D341Med (cell line): ENCODE data around the gene RALGAPA2.
"Not testable (repeated sequence)": the region's sequence is repeated elsewhere in the genome, so short reads cannot be mapped to it uniquely, and the experiment has no call there.

Experiments used
- DNase-seq: peaks from one replicate; pipeline ENCODE4 v3.0.0; 2012; ENCODE audit warnings: low spot score

RALGAPA2 gene

DNA sequence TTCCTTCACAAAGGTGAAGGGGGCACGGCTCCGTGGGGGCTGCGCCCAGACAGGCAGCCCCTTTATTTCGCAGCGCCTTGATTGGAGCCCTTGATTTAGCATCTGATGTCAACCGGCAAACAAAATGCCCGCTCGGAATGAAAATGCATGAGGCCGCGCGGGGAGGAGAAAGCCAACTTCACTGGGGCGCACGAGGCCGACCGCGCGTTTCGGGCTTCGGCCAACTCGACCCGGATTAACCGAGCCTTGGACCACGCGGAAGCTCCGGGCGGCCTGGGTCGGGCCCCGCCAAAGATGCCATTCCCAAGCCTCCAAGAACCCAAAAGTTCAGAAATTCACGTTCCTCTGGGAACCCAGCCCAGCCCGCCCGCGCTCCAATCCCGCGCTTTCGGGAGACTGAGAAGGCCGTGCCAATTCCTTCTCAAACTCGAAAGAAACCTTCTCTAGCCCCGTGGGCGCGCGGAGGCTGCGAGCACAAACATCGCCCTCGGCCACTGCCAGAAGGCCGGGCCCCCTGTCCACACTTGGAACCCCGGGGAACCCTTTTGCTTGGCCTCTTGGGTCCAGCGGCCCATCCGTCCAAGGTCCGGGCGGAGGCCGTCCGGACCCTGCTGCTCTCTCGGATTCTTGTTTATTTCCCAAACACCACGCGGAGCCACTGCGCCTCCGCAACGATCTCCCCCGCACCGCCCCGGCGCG, 345.4 kb downstream of the RALGAPA2 start:
- no peak for DNase-seq

DNA sequence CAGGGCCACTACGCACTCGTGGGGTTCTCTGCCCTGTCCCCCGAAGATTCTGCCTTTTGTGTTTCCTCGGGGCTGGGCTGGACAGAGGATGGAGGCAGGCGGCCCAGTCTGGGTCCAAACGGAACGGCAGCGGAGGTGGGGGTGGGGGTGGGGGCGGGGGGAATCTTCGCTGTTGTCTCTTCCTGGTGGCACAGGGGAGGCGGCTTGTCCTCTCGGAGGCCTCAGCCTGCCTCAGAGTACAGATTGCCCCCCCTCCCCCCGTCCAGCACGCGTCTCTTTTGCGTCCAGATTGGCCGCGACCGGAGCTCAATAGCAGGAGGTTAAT, 345.9 kb downstream of the RALGAPA2 start:
- DNase-seq: no peak

DNA sequence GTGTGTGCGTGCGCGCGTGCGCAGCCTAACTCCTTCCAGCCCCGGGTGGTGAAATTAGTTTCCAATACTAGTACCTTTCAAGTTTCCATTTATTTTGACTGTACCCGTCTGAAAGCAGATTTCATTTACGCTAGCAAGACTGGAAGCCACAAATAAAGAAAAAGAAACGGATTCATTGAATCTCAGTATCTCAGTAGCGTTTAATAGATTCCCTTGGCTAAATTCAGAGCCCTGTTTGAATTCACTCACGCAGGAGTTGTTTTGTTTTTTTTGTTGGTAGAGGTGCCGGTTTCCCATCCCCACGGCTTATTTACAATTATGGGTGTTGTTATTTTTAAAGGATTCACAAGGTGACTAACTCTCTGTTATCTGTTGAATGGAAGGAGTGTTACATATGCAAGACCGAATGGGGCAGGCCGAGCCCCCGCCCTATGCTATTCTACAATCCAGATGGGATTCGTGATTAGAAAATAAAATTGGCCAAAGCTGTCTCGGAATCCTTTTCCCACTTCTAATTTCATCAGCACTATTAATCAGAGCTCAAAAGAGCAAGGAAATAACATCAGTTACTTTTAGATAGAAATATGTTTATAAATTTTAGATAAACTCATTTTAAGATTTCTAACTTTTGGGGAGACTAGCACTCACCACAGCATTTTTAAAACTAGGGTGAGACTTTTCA, 346.8 kb downstream of the RALGAPA2 start:
- no peak for DNase-seq

DNA sequence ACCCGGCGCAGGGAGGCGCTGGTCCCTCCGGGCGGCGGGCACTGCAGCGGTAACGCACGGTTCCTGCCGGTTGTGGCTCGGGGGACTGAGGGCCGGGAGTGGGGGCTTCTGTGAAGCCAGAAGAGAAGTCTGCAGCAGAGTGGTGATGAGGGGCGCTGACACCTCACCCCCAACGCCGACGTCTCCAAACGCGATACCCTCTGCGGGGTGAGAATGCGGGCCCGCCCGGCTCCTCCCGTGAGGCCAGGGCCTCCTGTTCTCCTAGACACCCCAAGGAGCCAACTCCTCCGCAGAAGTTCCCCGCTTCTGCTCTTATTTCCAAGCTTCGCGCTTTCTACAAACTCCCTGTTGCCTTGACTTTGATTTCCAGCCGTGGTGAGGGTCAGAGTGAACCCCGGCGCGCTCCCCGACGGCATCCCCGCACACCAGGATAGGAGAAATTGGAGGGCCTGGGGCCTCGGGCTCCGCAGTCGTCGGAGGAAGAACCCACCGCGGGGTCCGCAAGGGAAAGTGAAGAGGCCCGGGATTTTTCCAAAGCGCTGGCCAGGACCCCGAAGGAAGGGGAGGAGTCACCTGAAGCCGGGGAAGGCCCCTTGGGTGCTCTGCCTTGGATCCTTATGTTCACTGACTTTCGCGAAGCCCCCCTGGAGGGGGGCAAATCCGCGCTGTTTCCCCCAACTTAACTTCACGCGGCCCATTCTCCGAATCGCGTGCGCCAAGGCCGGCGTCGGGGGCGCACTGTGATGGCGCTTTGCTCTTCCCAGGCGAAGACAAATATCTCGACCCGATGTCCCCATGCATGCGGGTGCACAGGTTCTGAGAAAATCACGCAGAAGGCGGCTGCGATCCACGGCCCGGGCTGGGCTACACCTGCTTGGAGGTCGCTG, 347.6 kb downstream of the RALGAPA2 start:
- no peak for DNase-seq

DNA sequence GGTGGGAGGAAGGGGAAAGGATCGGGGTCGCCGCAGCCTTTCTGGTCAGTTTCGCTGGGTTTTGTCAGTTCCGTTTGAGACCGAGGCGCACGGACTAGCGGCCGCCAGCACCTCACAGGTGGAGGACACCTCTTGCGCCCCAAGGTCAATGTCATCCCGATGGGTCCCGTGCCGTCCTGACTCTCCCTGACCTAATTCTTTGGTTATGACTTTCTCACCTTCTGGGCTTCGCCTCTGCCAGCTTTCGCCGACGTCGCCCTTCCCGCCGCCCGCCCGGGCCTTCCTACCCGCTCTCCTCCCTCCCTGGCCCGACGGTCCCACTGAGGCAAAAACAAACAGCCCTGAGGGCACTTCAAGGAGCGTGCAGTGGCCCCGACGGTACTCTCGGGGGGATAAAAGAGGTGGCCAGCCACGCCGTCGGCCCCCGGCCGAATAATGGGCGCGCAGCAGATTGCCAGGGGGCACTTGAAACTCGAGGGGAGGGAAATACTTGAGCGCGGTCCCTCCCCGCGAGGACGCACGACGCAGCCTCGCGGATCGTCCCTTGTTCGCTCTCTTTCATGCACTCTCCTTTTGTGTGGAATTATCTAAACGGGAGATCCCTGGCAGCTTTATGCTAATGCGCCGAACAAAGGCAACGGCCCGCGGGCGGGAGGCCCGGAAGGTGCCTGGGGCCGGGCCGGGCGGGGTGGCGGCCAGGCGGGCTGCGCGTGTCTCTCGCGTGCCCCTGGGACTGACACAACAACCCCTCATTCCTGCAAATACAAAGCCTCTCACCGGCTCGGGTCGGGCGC, 348.4 kb downstream of the RALGAPA2 start:
- DNase-seq: no peak

DNA sequence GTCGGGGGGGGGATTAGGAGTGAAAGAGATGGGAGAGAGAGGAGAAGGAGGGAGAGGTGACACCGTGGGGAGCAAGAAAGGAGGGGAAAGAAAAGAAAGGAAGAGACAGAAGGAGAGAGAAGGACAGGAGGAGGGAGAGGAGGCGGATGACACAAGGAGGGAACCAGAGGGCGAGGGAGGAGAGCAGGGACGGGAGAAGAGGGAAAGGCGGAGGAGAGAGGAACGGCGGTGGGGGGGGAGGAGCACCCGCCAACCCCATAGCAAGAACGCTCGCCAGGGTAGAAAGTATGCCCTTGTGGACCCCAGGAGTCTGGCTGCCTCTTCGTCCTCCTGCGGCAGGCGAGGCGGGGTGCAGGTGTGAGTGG, 349.0 kb downstream of the RALGAPA2 start:
- DNase-seq: no peak

DNA sequence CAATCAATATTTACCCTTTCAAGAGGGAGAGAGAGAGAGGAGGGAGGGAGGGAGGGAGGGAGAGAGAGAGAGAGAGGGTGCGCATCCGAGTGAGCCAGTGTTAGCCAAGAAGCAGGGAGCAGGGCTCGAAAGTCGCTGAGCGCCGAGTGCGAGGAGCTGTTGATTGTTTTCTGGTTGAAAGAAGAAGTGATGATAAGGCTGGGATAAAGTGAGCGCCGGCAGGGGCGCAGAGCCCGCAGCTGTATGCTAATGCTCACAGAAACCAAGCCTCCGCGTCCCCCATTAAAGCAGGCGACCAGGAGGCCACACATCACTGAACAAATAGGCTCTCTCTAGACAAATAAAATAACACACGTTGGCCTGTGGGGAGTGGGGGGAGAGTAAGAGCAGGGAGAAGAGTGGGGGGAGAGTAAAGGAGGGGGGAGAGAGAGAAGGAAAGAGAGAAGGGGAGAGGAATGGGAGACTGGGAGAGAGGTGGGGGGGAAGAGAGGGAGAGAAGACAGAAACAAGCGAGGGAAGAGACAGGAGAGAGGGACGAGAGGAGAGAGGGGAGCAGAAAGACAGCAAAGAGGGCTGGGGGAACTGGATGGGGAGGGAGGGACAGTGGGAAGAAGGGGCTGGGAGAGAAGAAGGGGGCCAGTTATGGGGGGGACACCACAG, 349.5 kb downstream of the RALGAPA2 start:
- no peak for DNase-seq

DNA sequence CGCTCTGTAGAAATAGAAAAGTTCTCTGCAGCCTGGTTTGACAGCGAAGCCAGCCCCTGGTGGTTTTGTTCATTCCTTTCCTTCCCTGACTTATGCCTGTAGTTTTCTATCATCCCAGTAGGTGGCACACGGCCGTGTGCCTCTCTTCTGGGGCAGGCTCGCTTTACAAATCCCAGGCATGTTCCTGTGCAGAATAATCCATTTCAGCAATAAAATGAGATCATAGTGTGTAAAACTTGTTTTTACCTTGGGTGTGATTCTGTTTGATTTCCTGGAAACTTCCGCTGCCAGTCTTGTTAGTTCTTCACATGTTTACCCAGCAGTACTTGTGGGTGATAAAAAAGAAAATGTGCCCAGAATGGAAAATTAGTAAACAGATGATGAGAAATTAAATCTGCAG, 352.0 kb downstream of the RALGAPA2 start:
- peak; percentile 85 for DNase-seq

DNA sequence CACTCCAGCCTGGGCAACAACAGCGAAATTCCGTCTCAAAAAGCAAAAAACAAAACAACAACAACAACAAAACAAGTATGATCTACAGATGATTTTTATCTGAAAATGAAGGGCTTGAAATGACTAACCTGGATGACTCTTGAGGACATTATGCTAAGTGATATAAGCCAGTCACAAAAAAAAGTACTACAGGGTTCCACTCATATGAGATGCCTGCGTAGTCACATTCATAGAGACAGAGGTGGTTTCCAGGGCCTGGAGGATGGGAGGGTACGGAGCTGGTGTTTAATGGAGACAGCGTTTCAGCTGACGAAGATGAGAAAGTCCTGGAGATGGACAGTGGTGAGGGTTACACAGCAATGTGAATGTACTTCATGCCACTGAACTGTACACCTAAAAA, 352.8 kb downstream of the RALGAPA2 start:
- DNase-seq: no peak

DNA sequence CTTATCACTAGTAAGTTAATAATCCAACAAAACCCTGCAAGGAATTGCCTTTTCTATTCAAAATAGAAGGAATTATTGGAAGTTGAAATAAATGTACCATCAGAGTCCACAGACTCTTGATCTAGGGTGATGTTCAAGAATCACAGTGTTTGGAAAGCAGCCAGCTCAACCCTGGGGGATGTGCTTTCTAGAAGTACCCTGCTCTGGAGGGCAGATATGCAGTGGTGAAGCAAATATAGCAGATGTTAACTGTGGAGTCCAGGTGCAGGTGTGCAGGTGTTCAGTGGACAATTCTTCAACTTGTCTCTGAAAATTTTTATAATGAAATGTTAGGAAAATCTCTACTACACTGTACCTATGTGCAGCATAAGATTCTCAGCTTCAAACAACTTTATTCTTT, 353.6 kb downstream of the RALGAPA2 start:
- no peak for DNase-seq

DNA sequence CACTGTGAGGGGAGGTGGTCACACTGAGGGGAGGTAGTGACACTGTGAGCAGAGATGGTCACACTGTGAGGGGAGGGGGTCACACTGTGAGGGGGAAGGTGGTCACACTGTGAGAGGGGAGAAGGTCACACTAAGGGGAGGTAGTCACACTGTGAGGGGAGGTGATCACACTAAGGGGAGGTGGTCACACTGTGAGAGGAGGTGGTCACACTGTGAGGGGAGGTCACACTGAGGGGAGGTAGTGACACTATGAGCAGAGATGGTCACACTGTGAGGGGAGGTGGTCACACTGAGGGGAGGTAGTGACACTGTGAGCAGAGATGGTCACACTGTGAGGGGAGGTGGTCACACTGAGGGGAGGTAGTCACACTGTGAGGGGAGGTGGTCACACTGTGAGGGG, 356.9 kb downstream of the RALGAPA2 start:
- DNase-seq: not testable (repeated sequence)

DNA sequence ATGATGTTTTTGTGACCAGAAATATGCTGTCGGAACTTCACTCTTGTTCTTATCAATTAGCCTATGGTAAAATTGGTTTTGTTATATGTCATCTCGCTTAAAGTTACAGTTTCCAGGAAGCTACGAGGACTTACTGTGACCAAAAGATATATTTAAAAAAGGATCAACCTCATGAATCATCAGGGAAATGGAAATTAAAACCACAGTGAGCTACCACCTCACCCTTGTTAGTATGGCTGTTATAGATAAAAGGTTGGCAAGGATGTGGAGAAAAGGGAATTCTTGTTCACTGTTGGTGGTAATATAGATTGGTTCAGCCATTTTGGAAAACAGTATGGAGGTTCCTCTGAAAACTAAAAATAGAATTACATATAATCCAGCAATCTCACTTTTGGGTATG, 358.9 kb downstream of the RALGAPA2 start:
- no peak for DNase-seq

DNA sequence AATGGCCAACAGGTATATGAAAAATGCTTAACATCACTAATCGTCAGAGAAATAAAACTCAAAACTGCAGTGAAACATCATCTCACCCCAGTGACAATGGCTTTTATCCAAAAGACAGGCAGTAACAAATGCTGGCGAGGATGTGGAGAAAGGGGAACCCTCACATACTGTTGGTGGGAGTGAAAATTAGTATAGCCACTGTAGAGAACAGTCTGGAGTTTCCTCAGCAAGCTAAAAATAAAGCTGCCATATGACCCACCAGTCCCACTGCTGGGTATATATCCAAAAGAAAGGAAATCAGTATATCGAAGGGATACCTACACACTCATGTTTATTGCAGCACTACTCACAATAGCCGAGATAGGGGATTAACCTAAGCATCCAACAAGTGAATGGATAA, 368.0 kb downstream of the RALGAPA2 start:
- DNase-seq: no peak

DNA sequence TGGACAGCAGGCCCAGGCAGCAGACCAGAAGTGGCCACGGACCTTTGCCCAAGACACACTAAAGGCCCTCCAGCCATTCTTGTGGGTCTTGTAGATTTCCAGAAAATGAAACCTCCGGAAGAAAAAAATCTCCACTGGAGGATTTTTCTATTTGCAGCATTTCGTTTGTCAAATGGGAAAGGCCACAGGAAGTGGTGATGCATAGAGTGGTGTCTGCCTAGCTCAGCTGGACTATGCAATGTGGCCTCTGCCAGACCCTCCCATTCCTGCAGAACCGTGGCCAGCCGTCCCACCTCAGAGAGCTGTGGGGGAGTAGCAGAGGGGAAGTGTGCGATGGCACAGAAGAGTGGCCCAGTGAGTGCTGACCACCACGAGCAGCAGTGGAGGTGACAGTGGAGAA, 368.5 kb downstream of the RALGAPA2 start:
- no peak for DNase-seq
